HEK293 (cell line): Measurements from ENCODE around the gene LRBA.

Experiments
- CTCF ChIA-PET: fragments of 350-600 bp; formaldehyde crosslinking; extraction: SDS; loops from one replicate; lab custom pipeline; 2021; ENCODE audit warnings: antibody characterized with exemption; lab: Yijun Ruan, JAX
- POLR2A ChIA-PET: fragments of 300-600 bp; formaldehyde crosslinking; extraction: SDS; loops from one replicate; lab custom pipeline; 2020; ENCODE audit warnings: antibody characterized with exemption, inconsistent platforms; lab: Yijun Ruan, JAX
- H3K27ac ChIP-seq: fragments of 200-500 bp; sonication (Bioruptor generic); 2 replicates; pipeline ENCODE4 v1.5.1; 2014; ENCODE audit warnings: low read depth, low read length, control low read depth, inconsistent platforms; ENCODE audit errors: extremely low read depth
- H3K36me3 ChIP-seq, 2 experiments: fragments of 200-500 bp in 1 of 2; sonication (Bioruptor generic) in 1 of 2; 1 replicate in 1 of 2; 2 replicates in 1 of 2; pipeline ENCODE4 v1.5.1; 2014 to 2017; ENCODE audit warnings: inconsistent platforms in 2 of 2, low read length in 2 of 2; ENCODE audit not compliant: control insufficient read depth in 2 of 2, insufficient read depth in 1 of 2
- H3K4me1 ChIP-seq: fragments of 200-500 bp; sonication (Bioruptor generic); 2 replicates; pipeline ENCODE4 v1.5.1; 2014; ENCODE audit warnings: mild to moderate bottlenecking, low read length, inconsistent platforms; ENCODE audit not compliant: control insufficient read depth, insufficient read depth
- H3K4me3 ChIP-seq: 2 replicates; pipeline ENCODE4 v1.5.1; 2011; ENCODE audit warnings: low read depth, mild to moderate bottlenecking, control low read depth, low read length, moderate library complexity
- H3K9me3 ChIP-seq: fragments of 200-500 bp; sonication (Bioruptor generic); 2 replicates; pipeline ENCODE4 v1.5.1; 2014; ENCODE audit warnings: low read depth, low read length, inconsistent platforms; ENCODE audit not compliant: control insufficient read depth, insufficient read depth
- BCL11A ChIP-seq: fragments of 450-650 bp; formaldehyde crosslinking; IDR thresholded peaks from 2 replicates; pipeline ENCODE4 v1.5.1; 2016; ENCODE audit warnings: low read depth, missing biosample characterization, missing genetic modification characterization
- HOXA7 ChIP-seq: sonication (generic); formaldehyde crosslinking; IDR thresholded peaks from 2 replicates; pipeline ENCODE4 v1.8.1; 2022; ENCODE audit warnings: missing genetic modification reagents, borderline replicate concordance
- KLF1 ChIP-seq: fragments of 450-650 bp; formaldehyde crosslinking; IDR thresholded peaks from 2 replicates; pipeline ENCODE4 v1.5.1; 2016; ENCODE audit warnings: missing biosample characterization, missing genetic modification characterization
- MZF1 ChIP-seq: fragments of 450-650 bp; formaldehyde crosslinking; IDR thresholded peaks from 2 replicates; pipeline ENCODE4 v1.5.1; 2017; ENCODE audit warnings: missing biosample characterization, missing genetic modification characterization, borderline replicate concordance
- SP7 ChIP-seq: fragments of 450-650 bp; formaldehyde crosslinking; IDR thresholded peaks from 2 replicates; pipeline ENCODE4 v1.5.1; 2016; ENCODE audit warnings: missing biosample characterization, missing genetic modification characterization
- ZBTB8A ChIP-seq: fragments of 450-650 bp; formaldehyde crosslinking; IDR thresholded peaks from 2 replicates; pipeline ENCODE4 v1.5.1; 2016; ENCODE audit warnings: missing biosample characterization, missing genetic modification characterization
- ZFP3 ChIP-seq: fragments of 450-650 bp; formaldehyde crosslinking; IDR thresholded peaks from 2 replicates; pipeline ENCODE4 v1.5.1; 2016; ENCODE audit warnings: low read depth, missing biosample characterization, missing genetic modification characterization
- ZNF133 ChIP-seq: fragments of 450-650 bp; formaldehyde crosslinking; IDR thresholded peaks from 2 replicates; pipeline ENCODE4 v1.5.1; 2016; ENCODE audit warnings: missing biosample characterization, missing genetic modification characterization
- ZNF311 ChIP-seq: fragments of 450-650 bp; formaldehyde crosslinking; IDR thresholded peaks from 2 replicates; pipeline ENCODE4 v1.5.1; 2017; ENCODE audit warnings: missing biosample characterization, missing genetic modification characterization, borderline replicate concordance
- ZNF394 ChIP-seq: fragments of 450-650 bp; formaldehyde crosslinking; IDR thresholded peaks from 2 replicates; pipeline ENCODE4 v1.5.1; 2016; ENCODE audit warnings: missing biosample characterization, missing genetic modification characterization, mild to moderate bottlenecking, moderate library complexity, borderline replicate concordance
- ZNF600 ChIP-seq: fragments of 450-650 bp; formaldehyde crosslinking; IDR thresholded peaks from 2 replicates; pipeline ENCODE4 v1.5.1; 2016; ENCODE audit warnings: missing biosample characterization, missing genetic modification characterization
- ZNF626 ChIP-seq: fragments of 450-650 bp; sonication (Bioruptor Pico); formaldehyde crosslinking; IDR thresholded peaks from 2 replicates; pipeline ENCODE4 v1.5.1; 2018; ENCODE audit warnings: missing biosample characterization, missing genetic modification characterization, inconsistent platforms
- ZXDB ChIP-seq: fragments of 450-650 bp; formaldehyde crosslinking; IDR thresholded peaks from 2 replicates; pipeline ENCODE4 v1.5.1; 2016; ENCODE audit warnings: missing biosample characterization, missing genetic modification characterization
- TF ChIP-seq, protein P1 (sequence below): fragments of 450-650 bp; formaldehyde crosslinking; IDR thresholded peaks from 2 replicates; pipeline ENCODE4 v1.5.1; 2016; ENCODE audit warnings: missing biosample characterization, missing genetic modification characterization, low read depth
- TF ChIP-seq, protein P2 (sequence below): fragments of 450-650 bp; formaldehyde crosslinking; IDR thresholded peaks from 2 replicates; pipeline ENCODE4 v1.5.1; 2017; ENCODE audit warnings: missing biosample characterization, missing genetic modification characterization
- TF ChIP-seq, protein P3 (sequence below): fragments of 450-650 bp; formaldehyde crosslinking; IDR thresholded peaks from 2 replicates; pipeline ENCODE4; 2016; ENCODE audit warnings: missing biosample characterization, missing genetic modification characterization
- TF ChIP-seq, protein P4 (sequence below): fragments of 450-650 bp; formaldehyde crosslinking; optimal IDR thresholded peaks from 2 replicates; pipeline ENCODE3; 2016; ENCODE audit warnings: missing biosample characterization, mild to moderate bottlenecking, missing genetic modification characterization
- TF ChIP-seq, protein P5 (sequence below): fragments of 450-650 bp; IDR thresholded peaks from 2 replicates; pipeline ENCODE4 v1.5.1; 2018; ENCODE audit warnings: missing biosample characterization, missing genetic modification characterization
- TF ChIP-seq, protein P6 (sequence below): sonication (generic); formaldehyde crosslinking; IDR thresholded peaks from 2 replicates; pipeline ENCODE4 v1.8.1; 2022; ENCODE audit warnings: mild to moderate bottlenecking, moderate library complexity, missing genetic modification reagents
- TF ChIP-seq, protein P7 (sequence below): fragments of 450-650 bp; formaldehyde crosslinking; IDR thresholded peaks from 2 replicates; pipeline ENCODE4 v1.5.1; 2016; ENCODE audit warnings: missing biosample characterization, missing genetic modification characterization

Gene LRBA

DNA sequence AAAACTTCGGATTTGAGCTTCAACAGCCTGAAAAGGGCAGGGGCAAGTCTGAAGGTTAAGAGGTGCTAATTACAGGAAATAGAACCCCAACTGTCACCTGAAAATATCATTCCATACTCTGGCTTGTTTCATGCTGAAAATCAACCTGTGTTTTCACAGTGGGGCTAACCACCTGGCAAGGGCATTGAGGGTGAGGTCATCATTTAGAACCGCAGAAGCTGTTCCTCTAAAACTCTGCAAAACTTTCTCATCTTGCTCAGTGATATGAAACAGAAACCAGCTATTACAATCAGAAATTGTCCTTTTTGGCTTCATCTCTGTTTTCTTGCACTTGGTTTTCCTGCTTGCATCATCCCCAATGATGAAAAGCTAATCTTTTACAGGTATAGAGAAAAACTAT, 689.2 kb downstream of the LRBA start:
- ChIA-PET CTCF (no interaction called here), POLR2A (no interaction called here)
- 0 out of 2 replicates have a peak, but pooled peaks have one; percentile 14 for TF ChIP-seq ZNF600 (tag by site-specific recombination)
- TF ChIP-seq, protein P1, sequence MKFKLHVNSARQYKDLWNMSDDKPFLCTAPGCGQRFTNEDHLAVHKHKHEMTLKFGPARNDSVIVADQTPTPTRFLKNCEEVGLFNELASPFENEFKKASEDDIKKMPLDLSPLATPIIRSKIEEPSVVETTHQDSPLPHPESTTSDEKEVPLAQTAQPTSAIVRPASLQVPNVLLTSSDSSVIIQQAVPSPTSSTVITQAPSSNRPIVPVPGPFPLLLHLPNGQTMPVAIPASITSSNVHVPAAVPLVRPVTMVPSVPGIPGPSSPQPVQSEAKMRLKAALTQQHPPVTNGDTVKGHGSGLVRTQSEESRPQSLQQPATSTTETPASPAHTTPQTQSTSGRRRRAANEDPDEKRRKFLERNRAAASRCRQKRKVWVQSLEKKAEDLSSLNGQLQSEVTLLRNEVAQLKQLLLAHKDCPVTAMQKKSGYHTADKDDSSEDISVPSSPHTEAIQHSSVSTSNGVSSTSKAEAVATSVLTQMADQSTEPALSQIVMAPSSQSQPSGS (tag by site-specific recombination), result 0 out of 2 replicates have a peak, but pooled peaks have one; percentile 6
- no peak for TF ChIP-seq ZXDB (tag by site-specific recombination)
- TF ChIP-seq ZBTB8A, result no peak
- TF ChIP-seq, protein P2, sequence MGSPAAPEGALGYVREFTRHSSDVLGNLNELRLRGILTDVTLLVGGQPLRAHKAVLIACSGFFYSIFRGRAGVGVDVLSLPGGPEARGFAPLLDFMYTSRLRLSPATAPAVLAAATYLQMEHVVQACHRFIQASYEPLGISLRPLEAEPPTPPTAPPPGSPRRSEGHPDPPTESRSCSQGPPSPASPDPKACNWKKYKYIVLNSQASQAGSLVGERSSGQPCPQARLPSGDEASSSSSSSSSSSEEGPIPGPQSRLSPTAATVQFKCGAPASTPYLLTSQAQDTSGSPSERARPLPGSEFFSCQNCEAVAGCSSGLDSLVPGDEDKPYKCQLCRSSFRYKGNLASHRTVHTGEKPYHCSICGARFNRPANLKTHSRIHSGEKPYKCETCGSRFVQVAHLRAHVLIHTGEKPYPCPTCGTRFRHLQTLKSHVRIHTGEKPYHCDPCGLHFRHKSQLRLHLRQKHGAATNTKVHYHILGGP (tag by site-specific recombination), result no peak
- no peak for TF ChIP-seq ZNF311
- Histone ChIP-seq H3K4me3 (no peak overlapping the region), H3K4me1 (no peaks in the 10 kb centered on the region), H3K27ac (no peak overlapping the region), H3K36me3 (no peaks in the 10 kb centered on the region), H3K9me3 (no peaks in the 10 kb centered on the region)

DNA sequence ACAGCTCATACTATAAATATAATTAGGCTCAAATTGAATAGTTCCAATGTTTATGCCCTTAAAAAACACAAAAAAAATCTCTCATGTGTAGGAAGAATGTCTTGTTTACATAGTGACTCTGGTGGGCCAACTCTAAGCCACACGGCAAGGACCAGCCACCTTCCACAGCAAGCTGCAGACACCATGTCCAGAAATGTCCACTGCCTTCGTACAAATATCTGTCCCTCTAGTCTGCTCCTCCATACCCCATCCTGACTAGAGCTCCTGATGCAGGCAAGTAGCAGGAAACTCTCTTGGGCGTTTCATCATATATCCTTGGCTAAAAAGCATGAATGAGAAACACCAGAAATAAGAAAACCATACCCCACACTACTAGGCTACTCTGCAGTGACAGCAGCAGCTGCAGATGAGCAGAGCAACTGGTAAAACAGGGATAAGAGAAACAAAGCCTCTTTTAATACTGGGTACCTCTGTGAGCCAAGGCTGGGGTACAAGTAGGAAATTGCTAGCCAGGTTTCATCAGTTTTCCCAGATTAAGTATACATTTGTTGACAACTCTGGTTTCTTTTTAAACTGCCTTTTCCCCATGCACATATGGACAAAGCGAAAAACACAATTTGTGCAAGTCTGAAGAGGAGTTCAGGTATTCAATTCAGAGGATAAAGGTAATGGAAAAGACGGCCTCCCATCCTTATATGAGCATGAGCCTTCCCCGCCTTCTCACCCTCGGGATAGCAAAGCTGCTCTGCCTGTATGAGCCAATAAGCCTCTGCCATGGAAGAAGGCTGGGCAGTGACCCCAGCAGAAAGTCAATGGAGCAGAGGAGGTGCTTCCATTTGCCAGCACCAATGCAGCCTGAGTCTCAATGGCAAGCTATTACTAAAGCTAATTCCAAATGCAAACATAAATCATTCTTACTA, 691.4 kb downstream of the LRBA start:
- H3K9me3 ChIP-seq, result no peaks in the 10 kb centered on the region
- no peak overlapping the region for H3K4me3 ChIP-seq
- H3K4me1 ChIP-seq, result no peaks in the 10 kb centered on the region
- TF ChIP-seq BCL11A (tag by site-specific recombination), result no peak
- TF ChIP-seq, protein P3, sequence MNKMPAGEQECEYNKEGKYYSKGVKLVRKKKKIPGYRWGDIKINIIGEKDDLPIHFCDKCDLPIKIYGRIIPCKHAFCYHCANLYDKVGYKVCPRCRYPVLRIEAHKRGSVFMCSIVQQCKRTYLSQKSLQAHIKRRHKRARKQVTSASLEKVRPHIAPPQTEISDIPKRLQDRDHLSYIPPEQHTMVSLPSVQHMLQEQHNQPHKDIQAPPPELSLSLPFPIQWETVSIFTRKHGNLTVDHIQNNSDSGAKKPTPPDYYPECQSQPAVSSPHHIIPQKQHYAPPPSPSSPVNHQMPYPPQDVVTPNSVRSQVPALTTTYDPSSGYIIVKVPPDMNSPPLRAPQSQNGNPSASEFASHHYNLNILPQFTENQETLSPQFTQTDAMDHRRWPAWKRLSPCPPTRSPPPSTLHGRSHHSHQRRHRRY (tag by site-specific recombination), result no peak
- TF ChIP-seq KLF1 (tag by site-specific recombination), result no peak
- no peak for TF ChIP-seq MZF1 (tag by site-specific recombination)
- TF ChIP-seq, protein P4, sequence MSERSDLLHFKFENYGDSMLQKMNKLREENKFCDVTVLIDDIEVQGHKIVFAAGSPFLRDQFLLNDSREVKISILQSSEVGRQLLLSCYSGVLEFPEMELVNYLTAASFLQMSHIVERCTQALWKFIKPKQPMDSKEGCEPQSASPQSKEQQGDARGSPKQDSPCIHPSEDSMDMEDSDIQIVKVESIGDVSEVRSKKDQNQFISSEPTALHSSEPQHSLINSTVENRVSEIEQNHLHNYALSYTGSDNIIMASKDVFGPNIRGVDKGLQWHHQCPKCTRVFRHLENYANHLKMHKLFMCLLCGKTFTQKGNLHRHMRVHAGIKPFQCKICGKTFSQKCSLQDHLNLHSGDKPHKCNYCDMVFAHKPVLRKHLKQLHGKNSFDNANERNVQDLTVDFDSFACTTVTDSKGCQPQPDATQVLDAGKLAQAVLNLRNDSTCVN (tag by site-specific recombination), result no peak
- no peak for TF ChIP-seq ZNF626
- TF ChIP-seq, protein P5, sequence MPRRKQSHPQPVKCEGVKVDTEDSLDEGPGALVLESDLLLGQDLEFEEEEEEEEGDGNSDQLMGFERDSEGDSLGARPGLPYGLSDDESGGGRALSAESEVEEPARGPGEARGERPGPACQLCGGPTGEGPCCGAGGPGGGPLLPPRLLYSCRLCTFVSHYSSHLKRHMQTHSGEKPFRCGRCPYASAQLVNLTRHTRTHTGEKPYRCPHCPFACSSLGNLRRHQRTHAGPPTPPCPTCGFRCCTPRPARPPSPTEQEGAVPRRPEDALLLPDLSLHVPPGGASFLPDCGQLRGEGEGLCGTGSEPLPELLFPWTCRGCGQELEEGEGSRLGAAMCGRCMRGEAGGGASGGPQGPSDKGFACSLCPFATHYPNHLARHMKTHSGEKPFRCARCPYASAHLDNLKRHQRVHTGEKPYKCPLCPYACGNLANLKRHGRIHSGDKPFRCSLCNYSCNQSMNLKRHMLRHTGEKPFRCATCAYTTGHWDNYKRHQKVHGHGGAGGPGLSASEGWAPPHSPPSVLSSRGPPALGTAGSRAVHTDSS (tag by site-specific recombination), result no peak
- no peak for TF ChIP-seq ZNF394
- no peak for TF ChIP-seq ZNF133 (tag by site-specific recombination)
- TF ChIP-seq, protein P6, sequence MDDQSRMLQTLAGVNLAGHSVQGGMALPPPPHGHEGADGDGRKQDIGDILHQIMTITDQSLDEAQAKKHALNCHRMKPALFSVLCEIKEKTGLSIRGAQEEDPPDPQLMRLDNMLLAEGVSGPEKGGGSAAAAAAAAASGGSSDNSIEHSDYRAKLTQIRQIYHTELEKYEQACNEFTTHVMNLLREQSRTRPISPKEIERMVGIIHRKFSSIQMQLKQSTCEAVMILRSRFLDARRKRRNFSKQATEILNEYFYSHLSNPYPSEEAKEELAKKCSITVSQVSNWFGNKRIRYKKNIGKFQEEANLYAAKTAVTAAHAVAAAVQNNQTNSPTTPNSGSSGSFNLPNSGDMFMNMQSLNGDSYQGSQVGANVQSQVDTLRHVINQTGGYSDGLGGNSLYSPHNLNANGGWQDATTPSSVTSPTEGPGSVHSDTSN (CRISPR knock-in tag), result no peak
- TF ChIP-seq ZFP3, result no peak
- no peak for TF ChIP-seq ZBTB8A
- TF ChIP-seq, protein P7, sequence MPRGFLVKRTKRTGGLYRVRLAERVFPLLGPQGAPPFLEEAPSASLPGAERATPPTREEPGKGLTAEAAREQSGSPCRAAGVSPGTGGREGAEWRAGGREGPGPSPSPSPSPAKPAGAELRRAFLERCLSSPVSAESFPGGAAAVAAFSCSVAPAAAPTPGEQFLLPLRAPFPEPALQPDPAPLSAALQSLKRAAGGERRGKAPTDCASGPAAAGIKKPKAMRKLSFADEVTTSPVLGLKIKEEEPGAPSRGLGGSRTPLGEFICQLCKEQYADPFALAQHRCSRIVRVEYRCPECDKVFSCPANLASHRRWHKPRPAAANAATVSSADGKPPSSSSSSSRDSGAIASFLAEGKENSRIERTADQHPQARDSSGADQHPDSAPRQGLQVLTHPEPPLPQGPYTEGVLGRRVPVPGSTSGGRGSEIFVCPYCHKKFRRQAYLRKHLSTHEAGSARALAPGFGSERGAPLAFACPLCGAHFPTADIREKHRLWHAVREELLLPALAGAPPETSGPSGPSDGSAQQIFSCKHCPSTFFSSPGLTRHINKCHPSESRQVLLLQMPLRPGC (tag by site-specific recombination), result no peak
- TF ChIP-seq HOXA7, result no peak
- no peak for TF ChIP-seq SP7 (tag by site-specific recombination)
- no peak overlapping the region for H3K27ac ChIP-seq
- ChIA-PET POLR2A (no interaction called here), CTCF (no interaction called here)
- H3K36me3 ChIP-seq, result no peaks in the 10 kb centered on the region
